ENCODE data around the gene RCBTB2.

Gene RCBTB2

DNA sequence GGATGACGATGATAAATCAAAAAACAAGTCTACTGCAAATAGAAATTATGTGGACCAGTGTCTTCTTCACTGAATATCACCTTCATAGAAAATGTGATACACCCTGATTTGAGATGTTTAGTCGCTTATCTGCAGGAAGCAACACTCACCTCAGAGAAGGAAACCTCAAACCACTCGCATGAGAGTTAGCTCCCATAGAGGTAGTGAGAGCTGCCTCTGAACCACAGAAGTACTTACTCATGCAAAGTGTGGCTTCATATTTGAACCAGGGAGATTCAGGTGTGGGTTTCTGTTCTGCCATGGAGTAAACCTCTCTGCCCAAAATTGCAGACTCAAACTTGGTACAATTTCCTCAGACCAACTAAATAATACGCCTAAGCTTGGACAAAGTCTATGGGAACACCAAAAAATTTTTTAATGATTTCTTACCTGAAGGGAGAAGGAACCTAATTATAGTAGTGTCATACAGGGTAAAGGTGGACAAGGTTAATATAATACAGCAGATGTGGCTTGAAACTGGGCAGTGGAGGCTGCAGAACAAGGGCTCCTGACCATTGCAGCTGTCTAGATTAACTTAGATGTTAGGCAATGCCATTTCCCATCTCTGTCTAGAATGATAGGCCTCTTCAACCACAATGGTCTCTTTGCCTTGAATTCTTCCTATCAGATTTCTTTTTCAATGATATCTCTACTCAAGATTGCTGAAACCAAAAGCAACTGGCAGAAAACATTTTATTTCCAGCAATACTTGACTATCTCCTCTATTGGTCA, 29.6 kb upstream of the RCBTB2 start:
- no peak for DNase-seq

- no peak for DNase-seq
Observed at GRCh38 chr13:48561466-48562235, 28.8 kb upstream of the RCBTB2 start.

DNA sequence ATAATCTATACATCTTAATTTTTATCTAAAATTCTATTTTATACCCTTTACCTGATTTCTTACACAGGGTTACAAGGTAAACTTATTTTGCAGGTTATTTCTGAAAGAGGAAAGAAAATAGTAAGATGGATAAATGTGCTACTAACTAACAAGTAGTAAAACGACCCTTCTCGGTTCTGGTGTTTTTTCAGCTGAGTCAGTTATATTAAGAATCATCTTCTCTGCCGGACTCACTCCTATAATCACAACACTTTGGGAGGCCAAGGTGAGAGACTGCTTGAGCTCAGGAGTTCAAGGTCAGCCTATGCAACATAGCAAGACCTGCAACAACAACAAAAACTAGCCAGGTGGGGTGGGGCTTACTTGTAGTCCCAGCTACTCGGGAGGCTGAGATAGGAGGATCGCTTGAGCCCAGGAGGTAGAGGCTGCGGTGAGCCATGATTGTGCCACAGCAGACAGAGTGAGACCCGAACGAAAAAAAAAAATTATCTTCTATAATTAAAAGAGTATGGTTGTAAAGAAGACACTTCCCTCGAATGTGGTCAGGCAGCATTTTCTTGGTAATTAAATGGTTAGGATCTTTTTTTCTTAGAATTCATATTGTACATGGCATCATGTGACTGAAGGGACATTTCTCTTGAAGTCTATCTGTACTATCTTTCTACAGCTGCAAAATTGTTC, 27.9 kb upstream of the RCBTB2 start:
- DNase-seq = no peak

GRCh38 chr13:48559638-48560320, 26.9 kb upstream of the RCBTB2 start:
- DNase-seq = no peak

- no peak for DNase-seq
Observed at GRCh38 chr13:48556817-48557216, 23.9 kb upstream of the RCBTB2 start.

DNA sequence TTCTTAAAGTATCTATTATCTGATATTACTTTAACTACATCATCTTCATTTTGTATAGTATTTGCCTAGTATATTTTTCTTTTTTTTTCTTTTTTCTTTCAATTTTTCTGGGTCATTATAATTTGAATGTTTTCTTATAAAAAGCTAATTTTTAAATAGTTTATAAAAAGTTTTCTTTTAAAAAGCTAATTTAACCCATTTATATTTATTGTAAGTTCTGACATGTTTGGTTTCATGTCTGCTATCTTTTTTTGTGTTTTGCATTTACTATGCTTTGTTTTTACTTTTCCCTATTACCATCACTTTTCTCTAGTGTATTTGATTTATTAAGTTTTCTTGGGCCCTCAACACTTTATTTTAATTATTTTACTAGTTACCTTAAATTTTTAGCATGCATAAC, 22.6 kb upstream of the RCBTB2 start:
- no peak for DNase-seq

DNA sequence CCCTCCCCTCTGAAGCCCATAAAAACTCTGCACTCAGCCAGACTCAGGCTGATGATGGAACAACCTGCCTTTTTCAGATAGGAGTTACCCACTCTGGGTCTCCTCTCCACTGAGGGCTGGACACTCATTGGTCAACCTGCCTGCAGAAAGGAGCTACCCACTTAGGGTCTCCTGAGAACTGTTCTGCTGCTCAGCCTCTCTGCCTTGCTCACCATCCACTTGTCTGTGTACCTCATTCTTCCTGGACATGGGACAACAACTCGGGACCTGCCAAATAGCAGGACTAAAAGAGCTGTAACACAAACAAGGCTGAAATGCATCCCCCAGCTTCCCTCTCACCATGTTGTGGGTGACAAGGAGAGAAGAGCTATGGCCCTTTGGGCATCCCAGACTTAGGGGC, 18.4 kb upstream of the RCBTB2 start:
- no peak for DNase-seq

DNA sequence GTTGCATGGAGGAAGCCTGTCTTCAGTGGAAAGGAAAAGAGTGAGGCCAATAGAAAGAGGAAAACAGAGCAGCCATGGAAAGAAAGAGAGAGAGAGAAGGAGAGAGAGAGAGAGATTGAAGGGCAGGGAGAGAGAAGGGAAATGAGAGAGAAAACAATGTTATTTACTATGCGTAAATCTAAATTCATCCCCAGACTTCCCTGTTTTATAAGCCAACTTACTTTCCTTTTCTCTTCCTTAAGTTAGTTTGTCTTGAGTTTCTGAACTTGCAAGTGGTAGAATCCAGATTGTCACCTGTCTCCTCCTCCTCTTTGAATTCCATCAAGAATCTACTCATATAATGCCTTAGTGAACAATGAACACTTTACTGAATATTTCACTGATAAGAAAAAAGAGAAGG, 16.8 kb upstream of the RCBTB2 start:
- no peak for DNase-seq

GRCh38 chr13:48547663-48548092, 14.8 kb upstream of the RCBTB2 start:
- DNase-seq = no peak

DNA sequence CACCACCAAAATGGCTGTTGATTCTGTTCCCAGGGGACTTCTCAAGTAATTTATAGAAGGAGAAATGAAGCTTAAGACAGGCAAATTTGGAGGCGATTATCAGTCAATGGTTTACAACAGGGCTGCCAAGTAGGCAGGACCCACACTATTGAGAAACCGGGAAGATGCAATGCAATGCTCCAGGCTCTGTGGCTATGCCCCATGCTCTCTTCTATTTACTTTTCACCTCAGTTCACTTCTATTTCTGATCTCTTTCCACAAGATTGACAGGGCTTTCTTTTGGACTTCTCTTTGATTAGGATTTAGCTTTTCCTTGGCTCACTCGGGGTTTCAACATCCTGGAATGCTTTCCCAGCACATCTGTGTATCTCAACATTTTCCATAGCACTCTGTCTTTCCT, 12.7 kb upstream of the RCBTB2 start:
- DNase-seq = no peak

DNA sequence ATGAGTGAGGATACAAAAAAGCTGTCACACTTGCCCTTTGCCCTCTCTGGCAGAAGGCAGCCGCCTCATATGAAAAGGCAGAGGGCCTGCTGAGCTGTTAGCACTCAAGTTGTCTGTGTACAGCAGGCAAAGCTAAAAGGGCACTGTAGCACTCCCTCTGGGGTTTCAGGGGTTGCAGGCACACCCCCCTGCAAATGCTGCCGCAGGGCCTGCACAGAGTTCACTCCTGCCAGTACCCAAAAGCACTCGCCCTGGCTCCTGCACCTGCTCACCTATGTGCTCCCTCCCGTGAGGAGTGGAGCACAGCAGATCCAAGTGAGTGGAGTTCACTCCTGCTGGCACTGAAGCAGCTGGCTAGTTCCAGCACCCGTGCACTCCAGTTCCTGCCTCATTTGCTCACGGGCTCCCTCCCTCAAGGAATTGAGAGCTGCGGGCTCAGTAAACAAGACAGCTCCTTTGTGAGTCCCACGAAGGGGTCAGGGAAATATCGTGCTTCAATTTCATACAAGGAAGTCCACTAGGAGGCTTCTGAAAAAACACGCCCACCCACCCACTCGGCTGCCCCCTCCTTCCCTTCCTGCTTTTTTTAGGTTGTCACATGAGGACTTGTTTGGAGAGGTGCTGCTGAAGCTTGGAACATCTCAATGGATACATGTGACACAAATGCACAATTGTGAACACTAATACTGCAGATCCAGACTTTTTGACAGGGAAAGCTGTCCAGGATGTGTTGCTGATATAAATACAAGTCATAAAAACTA, 9.9 kb upstream of the RCBTB2 start:
- DNase-seq = no peak

DNA sequence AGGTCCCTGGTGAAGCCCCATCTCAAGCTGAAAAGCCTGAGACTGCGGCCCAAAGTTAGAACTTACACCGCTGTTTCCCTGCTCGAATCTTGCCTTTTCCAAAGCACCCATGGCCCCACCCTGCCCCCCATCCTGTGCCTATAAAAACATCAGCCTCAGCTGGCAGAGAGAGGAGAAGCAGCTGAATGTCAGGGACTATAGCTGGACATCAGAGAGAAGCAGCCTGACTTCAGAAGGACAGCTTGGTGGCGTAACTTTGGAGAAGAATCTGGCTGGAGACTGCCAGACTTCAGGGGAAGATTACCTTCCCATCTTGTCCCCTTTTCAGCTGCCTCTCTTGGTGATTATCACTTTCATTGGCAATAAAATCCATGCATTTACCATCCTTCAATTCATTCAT, 9.3 kb upstream of the RCBTB2 start:
- DNase-seq = no peak

DNA sequence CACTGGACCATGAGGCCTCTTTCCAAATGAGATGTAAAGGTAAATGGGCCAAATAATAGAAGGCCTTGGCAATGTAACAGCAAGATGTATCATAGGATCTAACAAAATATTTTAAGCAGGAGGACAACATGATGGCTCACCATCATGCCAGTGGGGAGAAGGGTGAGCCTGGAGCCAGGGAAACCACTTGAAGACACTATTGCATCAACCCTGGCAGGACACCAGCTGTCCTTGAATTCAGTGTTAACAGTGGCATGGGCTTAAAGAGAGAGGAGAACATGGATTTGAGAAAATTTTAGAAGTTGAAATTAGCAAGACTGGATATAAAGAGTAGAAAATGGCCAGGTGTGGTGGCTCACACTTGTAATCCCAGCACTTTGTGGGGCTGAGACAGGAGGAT, 6.7 kb upstream of the RCBTB2 start:
- no peak for DNase-seq

GRCh38 chr13:48536621-48537250, 3.9 kb upstream of the RCBTB2 start:
- DNase-seq = no peak

DNA sequence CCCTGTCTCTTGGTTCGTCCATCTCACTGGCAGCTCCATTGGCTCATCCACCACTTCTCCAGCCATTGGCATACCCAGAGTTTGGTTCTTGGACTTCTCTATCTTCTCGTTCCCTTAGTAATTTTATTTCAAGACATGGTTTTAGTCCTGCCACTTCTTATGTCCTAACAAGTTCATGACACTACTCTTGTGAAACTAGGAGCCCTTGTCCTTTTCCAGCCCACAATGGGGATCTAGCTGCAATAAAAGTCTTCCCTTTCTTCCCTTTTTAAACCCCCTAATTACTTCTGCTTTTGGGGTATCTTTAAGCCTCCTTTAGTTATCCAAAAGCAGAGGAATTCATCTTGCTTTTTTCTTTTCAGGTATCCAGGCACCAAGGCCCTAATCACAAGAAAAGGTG, 2.9 kb upstream of the RCBTB2 start:
- no peak for DNase-seq

- DNase-seq = no peak
Observed at GRCh38 chr13:48534911-48535501, 2.1 kb upstream of the RCBTB2 start.

GRCh38 chr13:48533961-48534600, 1.2 kb upstream of the RCBTB2 start:
- DNase-seq = no peak

GRCh38 chr13:48532256-48532505, 699 bp downstream of the RCBTB2 start:
- DNase-seq = no peak

- DNase-seq = no peak
Observed at GRCh38 chr13:48531416-48532255, 1.2 kb downstream of the RCBTB2 start.

DNA sequence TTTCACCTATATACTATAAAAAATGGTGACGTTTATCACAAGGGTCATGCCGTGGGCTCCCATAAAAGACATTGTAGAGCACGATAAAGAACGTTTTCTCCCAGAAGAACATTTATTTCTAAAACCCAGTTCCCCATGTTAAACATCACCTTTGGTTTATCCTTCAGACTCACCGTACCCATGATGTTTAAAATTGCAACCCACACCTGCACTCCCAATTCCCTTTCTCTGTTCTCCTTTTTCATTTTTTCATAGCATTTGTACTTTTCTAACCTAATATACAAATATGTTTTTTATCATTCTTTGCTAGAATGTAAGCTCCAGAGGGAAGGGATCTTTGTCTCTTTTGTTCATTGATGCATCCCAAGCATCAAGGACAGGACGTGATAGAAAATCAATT, 2.0 kb downstream of the RCBTB2 start:
- DNase-seq = no peak
